BJ (cell line): ENCODE data around the gene AKAP1. TPM values are rescaled to one million over a fixed set of nuclear protein-coding genes. Genes with fewer than 3 reads are reported as not detected.

Source experiments
- CTCF ChIA-PET: fragments of 350-600 bp; formaldehyde crosslinking; extraction: SDS; loops from one replicate; lab custom pipeline; 2021; ENCODE audit warnings: antibody characterized with exemption, inconsistent platforms; lab: Yijun Ruan, JAX
- POLR2A ChIA-PET: fragments of 300-600 bp; sonication (Branson Sonifier 250); formaldehyde crosslinking; extraction: SDS; loops from one replicate; lab custom pipeline; 2021; ENCODE audit warnings: antibody characterized with exemption; lab: Charles Lee
- DNase-seq: peaks from one replicate; pipeline ENCODE4 v3.0.0-alpha.2; 2011; ENCODE audit warnings: low read depth
- H3K27me3 ChIP-seq: 2 replicates; pipeline ENCODE4 v1.6.0; 2011; ENCODE audit warnings: low read length; ENCODE audit not compliant: control insufficient read depth, insufficient read depth
- H3K36me3 ChIP-seq: 2 replicates; pipeline ENCODE4 v1.5.1; 2011; ENCODE audit warnings: low read length; ENCODE audit not compliant: control insufficient read depth, insufficient read depth
- H3K4me3 ChIP-seq: 2 replicates; pipeline ENCODE4 v1.5.1; 2011; ENCODE audit warnings: low read depth, mild to moderate bottlenecking, control low read depth, low read length
- CTCF ChIP-seq: IDR thresholded peaks from 2 replicates; pipeline ENCODE4 v1.5.1; 2011; ENCODE audit warnings: low read depth, mild to moderate bottlenecking, control low read depth, inconsistent platforms, low read length, moderate library complexity; ENCODE audit not compliant: insufficient read depth
- polyA plus RNA-seq: library from polyadenylated mRNA; depleted of rRNA; stranded (reverse); fragments of >200 nt; gene quantifications from 2 replicates; pipeline ENCODE4 v1.2.3, GENCODE V29; 2011

AKAP1 gene
- polyA plus RNA-seq, 1 experiment = 15.7 TPM

- CTCF ChIA-PET = no interaction called here
- TF ChIP-seq CTCF = no peak
- no peaks in the 10 kb centered on the region for H3K36me3 ChIP-seq
- DNase-seq = no peak
- peaks cover 20% of the 10 kb centered on the region for H3K27me3 ChIP-seq
- POLR2A ChIA-PET = no interaction called here
- no peak overlapping the region for H3K4me3 ChIP-seq
Observed at GRCh38 chr17:57043276-57043675, 41.8 kb upstream of the AKAP1 start.

- DNase-seq = no peak
- ChIA-PET CTCF (interaction anchor here (0.8 to 1.5 kb wide), 2 partner anchors 10 to 28 kb away, joined by 3 read pairs; no protein-coding TSS in a partner anchor), POLR2A (no interaction called here)
- Histone ChIP-seq H3K4me3 (no peak overlapping the region; the same call in 1 of the 2 replicates), H3K27me3 (peaks cover 17% of the 10 kb centered on the region), H3K36me3 (no peaks in the 10 kb centered on the region)
- no peak for TF ChIP-seq CTCF
Observed at GRCh38 chr17:57044976-57045867, 39.8 kb upstream of the AKAP1 start.

GRCh38 chr17:57045868-57046704, 39.0 kb upstream of the AKAP1 start:
- Histone ChIP-seq H3K36me3 (no peaks in the 10 kb centered on the region), H3K4me3 (peak overlapping the region; percentile 8; the same call in 1 of the 2 replicates), H3K27me3 (peaks cover 17% of the 10 kb centered on the region)
- ChIA-PET CTCF (interaction anchor here (0.8 to 1.5 kb wide), 2 partner anchors 11 to 27 kb away, joined by 3 read pairs; no protein-coding TSS in a partner anchor), POLR2A (no interaction called here)
- TF ChIP-seq CTCF = no peak
- DNase-seq = no peak

- no peak overlapping the region for H3K4me3 ChIP-seq
- no peak for TF ChIP-seq CTCF
- ChIA-PET POLR2A (no interaction called here), CTCF (no interaction called here)
- peaks cover 17% of the 10 kb centered on the region for H3K27me3 ChIP-seq
- no peaks in the 10 kb centered on the region for H3K36me3 ChIP-seq
- no peak for DNase-seq
Observed at GRCh38 chr17:57046749-57047148, 38.3 kb upstream of the AKAP1 start.

- DNase-seq = no peak
- peaks cover 17% of the 10 kb centered on the region for H3K27me3 ChIP-seq
- no peaks in the 10 kb centered on the region for H3K36me3 ChIP-seq
- H3K4me3 ChIP-seq = no peak overlapping the region
- CTCF ChIA-PET = interaction anchor here (0.6 to 1.2 kb wide), 4 partner anchors 10 to 376 kb away, joined by 3 read pairs; no protein-coding TSS in a partner anchor
- no peak for TF ChIP-seq CTCF
- POLR2A ChIA-PET = no interaction called here
Observed at GRCh38 chr17:57048096-57048495, 37.0 kb upstream of the AKAP1 start.
